GM23248 (cell line): Measurements from ENCODE around the gene PDK4. TPM values are rescaled to one million over a fixed set of nuclear protein-coding genes. Genes with fewer than 3 reads are reported as not detected.

Source experiments
- DNase-seq: peaks from one replicate; pipeline ENCODE4 v3.0.0-alpha.2; 2015
- H2AFZ ChIP-seq: fragments of 200-600 bp; sonication (generic); 2 replicates; pipeline ENCODE4 v1.6.1; 2016; ENCODE audit warnings: antibody characterized with exemption
- H3F3A ChIP-seq: fragments of 200-600 bp; sonication (generic); 2 replicates; pipeline ENCODE4 v1.6.1; 2016; ENCODE audit warnings: mild to moderate bottlenecking, antibody characterized with exemption, mixed run types; ENCODE audit not compliant: insufficient read depth
- H3K27ac ChIP-seq: fragments of 200-600 bp; sonication (generic); 2 replicates; pipeline ENCODE4 v1.5.1; 2016; ENCODE audit warnings: mild to moderate bottlenecking
- H3K27me3 ChIP-seq: fragments of 200-600 bp; sonication (generic); replicated peaks from 2 replicates; pipeline ENCODE4 v1.6.1; 2016; ENCODE audit warnings: mild to moderate bottlenecking; ENCODE audit not compliant: insufficient read depth
- H3K36me3 ChIP-seq: fragments of 200-600 bp; sonication (generic); 2 replicates; pipeline ENCODE4 v1.6.1; 2016; ENCODE audit warnings: low read depth, mild to moderate bottlenecking
- H3K4me1 ChIP-seq: fragments of 200-600 bp; sonication (generic); 2 replicates; pipeline ENCODE4 v1.6.1; 2016; ENCODE audit warnings: mild to moderate bottlenecking; ENCODE audit not compliant: insufficient read depth
- H3K4me2 ChIP-seq: fragments of 200-600 bp; sonication (generic); one replicate; pipeline ENCODE4 v1.6.1; 2016; ENCODE audit warnings: mild to moderate bottlenecking; ENCODE audit not compliant: unreplicated experiment
- H3K4me3 ChIP-seq: fragments of 200-600 bp; sonication (generic); 2 replicates; pipeline ENCODE4 v1.5.1; 2016; ENCODE audit warnings: mild to moderate bottlenecking
- H3K79me2 ChIP-seq: fragments of 200-600 bp; sonication (generic); 2 replicates; pipeline ENCODE4 v1.6.1; 2016; ENCODE audit warnings: mild to moderate bottlenecking; ENCODE audit not compliant: insufficient read depth
- H3K9ac ChIP-seq: fragments of 200-600 bp; sonication (generic); 2 replicates; pipeline ENCODE4 v1.6.1; 2016; ENCODE audit warnings: mild to moderate bottlenecking
- H3K9me2 ChIP-seq: fragments of 200-600 bp; sonication (generic); 2 replicates; pipeline ENCODE4 v1.6.1; 2016; ENCODE audit warnings: mixed run types, mild to moderate bottlenecking, moderate library complexity; ENCODE audit not compliant: insufficient read depth
- H3K9me3 ChIP-seq: fragments of 200-600 bp; sonication (generic); one replicate; pipeline ENCODE4 v1.6.1; 2017; ENCODE audit warnings: low read depth
- H4K20me1 ChIP-seq: fragments of 200-600 bp; sonication (generic); 2 replicates; pipeline ENCODE4 v1.6.0; 2016; ENCODE audit not compliant: insufficient read depth
- EZH2phosphoT487 ChIP-seq: fragments of 200-600 bp; sonication (generic); IDR thresholded peaks from 2 replicates; pipeline ENCODE4 v1.6.1; 2018; ENCODE audit warnings: antibody characterized with exemption, moderate library complexity, mild to moderate bottlenecking, low read depth; ENCODE audit not compliant: insufficient read depth
- WGBS, 2 experiments: methylation state at CpG; one replicate each; pipeline ENCODE4 v1.1.6; 2015 to 2017; ENCODE audit warnings: low lambda C conversion rate in 2 of 2, low coverage in 1 of 2; ENCODE audit errors: missing lambda C conversion rate in 2 of 2; 5-methylcytosine and 5-hydroxymethylcytosine counted together
- in situ Hi-C: fragments of 300-500 bp; cut with MboI; formaldehyde crosslinking; loops from 2 replicates; pipeline ENCODE4 v1.15.0; 2020
- polyA plus RNA-seq: library from polyadenylated mRNA; unstranded; fragments of >200 nt; fragmentation: Nextera tagmentation; extraction: Ambion mirVana; gene quantifications from 2 replicates; pipeline ENCODE4 v1.2.1, GENCODE V29; 2016
- total RNA-seq: library from RNA; depleted of rRNA; stranded (reverse); fragments of >200 nt; shearing (Covaris generic); gene quantifications from 2 replicates; pipeline ENCODE4 v1.2.3, GENCODE V29; 2014; rRNA removed

PDK4 gene
- total and polyA plus RNA-seq, 2 experiments from 2014 or later: 1.4 to 1.5 TPM

GRCh38 chr7:95534796-95535195 is 61.5 kb downstream of the PDK4 start:
- no peaks in the 10 kb centered on the region for H3K36me3 ChIP-seq
- H3K79me2 ChIP-seq: no peaks in the 10 kb centered on the region
- no peaks in the 10 kb centered on the region for H4K20me1 ChIP-seq
- no peak overlapping the region for H3K4me2 ChIP-seq
- no peaks in the 10 kb centered on the region for H3K9me2 ChIP-seq
- no peaks in the 10 kb centered on the region for H3K9me3 ChIP-seq
- DNase-seq: no peak
- no peak overlapping the region for H3K27ac ChIP-seq
- no peaks in the 10 kb centered on the region for H3F3A ChIP-seq
- no peak for TF ChIP-seq EZH2phosphoT487
- H3K27me3 ChIP-seq: 0 out of 2 replicates have a peak, but pooled peaks cover 7% of the 10 kb centered on the region
- H3K4me1 ChIP-seq: no peaks in the 10 kb centered on the region
- H3K9ac ChIP-seq: no peak overlapping the region
- 43 to 47% methylated on average over 2 of the region's 2 CpGs for WGBS, 2 experiments
- in situ Hi-C loops: loop anchor here (25.0 kb wide), 1 partner anchor 328 kb away; no protein-coding TSS in a partner anchor
- H2AFZ ChIP-seq: no peak overlapping the region
- H3K4me3 ChIP-seq: no peak overlapping the region

Other genes starting within 250 kb of the PDK4 start
- 1.4 TPM in 1 of 2 replicates, not detected in the other for gene PON3, start 200.1 kb downstream of the PDK4 start, total RNA-seq
- gene PON3, start 200.1 kb downstream of the PDK4 start, polyA plus RNA-seq: 0.22 TPM in 1 of 2 replicates, not detected in the other
- gene PON2, start 161.5 kb downstream of the PDK4 start, total RNA-seq: 60.7 and 65.6 TPM in 2 replicates
- gene PON2, start 161.5 kb downstream of the PDK4 start, polyA plus RNA-seq: 89.1 and 99.7 TPM in 2 replicates
- not detected in 2 replicates for gene ASB4, start 110.6 kb downstream of the PDK4 start, total RNA-seq
- not detected in 2 replicates for gene ASB4, start 110.6 kb downstream of the PDK4 start, polyA plus RNA-seq
- gene DYNC1I1, start 176.0 kb upstream of the PDK4 start, total RNA-seq: 0.38 and 1.4 TPM in 2 replicates
- gene DYNC1I1, start 176.0 kb upstream of the PDK4 start, polyA plus RNA-seq: 0.53 and 0.84 TPM in 2 replicates